ENCODE results near the gene EXOC6B.
A peak's percentile ranks its signal among the peaks of the same experiment; 100 is the strongest.

Gene EXOC6B

DNA sequence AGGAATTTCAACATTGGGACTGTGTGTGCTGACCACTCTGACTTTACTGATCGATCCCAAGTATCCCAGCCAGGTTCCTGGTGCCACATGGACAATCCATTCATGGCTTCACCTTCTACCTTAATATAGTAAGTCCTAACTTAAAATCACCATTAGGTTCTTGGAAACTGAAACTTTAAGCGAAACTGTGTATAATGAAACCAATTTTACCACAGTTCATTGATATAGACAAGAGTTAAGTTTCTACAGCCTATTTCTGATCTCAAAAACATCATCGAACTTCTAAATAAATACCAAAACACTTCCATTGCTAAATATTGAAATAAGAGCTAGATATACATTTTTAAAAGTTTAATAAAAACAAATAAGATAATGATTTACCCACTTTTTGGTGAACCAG, 4.4 kb upstream of the EXOC6B start:
- TF ChIP-seq, protein P1, sequence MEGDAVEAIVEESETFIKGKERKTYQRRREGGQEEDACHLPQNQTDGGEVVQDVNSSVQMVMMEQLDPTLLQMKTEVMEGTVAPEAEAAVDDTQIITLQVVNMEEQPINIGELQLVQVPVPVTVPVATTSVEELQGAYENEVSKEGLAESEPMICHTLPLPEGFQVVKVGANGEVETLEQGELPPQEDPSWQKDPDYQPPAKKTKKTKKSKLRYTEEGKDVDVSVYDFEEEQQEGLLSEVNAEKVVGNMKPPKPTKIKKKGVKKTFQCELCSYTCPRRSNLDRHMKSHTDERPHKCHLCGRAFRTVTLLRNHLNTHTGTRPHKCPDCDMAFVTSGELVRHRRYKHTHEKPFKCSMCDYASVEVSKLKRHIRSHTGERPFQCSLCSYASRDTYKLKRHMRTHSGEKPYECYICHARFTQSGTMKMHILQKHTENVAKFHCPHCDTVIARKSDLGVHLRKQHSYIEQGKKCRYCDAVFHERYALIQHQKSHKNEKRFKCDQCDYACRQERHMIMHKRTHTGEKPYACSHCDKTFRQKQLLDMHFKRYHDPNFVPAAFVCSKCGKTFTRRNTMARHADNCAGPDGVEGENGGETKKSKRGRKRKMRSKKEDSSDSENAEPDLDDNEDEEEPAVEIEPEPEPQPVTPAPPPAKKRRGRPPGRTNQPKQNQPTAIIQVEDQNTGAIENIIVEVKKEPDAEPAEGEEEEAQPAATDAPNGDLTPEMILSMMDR (conservative IDR thresholded peaks at IDR 0.05; ENCODE audit: low read length): no peak
- H3K4me3 ChIP-seq (ENCODE audit: low read length): no peak overlapping the region
- no peak for DNase-seq (ENCODE audit: low read depth)

DNA sequence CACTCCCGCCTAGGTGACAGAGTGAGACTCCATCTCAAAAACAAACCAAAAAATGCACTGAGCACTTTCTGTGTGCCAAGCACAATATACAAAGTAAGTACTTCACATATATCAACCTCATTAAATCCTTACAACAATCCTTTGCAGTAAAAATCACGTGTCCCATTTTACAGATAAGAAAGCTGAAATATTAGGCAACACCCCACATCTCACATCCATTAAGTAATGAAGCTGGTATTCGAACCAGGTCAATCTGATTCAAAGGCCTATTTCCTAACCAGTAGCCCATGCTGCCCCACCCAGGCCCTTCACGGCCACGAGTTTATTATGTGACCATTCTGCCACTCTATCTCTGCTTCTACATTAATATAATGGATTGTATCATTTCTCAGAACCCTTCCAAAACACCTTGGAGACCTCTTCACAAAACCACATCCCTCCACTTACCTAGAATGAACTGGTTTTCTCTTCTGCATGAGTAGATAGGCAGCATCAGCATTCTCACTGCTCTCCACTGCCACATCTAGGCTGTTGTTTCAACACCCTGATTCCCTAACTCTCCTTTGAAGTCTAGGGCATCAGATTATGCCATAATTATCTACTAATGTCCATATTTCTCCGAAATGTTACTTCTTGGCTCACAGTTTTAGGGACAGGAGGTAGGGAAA, 3.1 kb upstream of the EXOC6B start:
- no peak for DNase-seq (ENCODE audit: low read depth)
- TF ChIP-seq, protein P1 (conservative IDR thresholded peaks at IDR 0.05; ENCODE audit: low read length): no peak
- no peak overlapping the region for H3K4me3 ChIP-seq (ENCODE audit: low read length)

DNA sequence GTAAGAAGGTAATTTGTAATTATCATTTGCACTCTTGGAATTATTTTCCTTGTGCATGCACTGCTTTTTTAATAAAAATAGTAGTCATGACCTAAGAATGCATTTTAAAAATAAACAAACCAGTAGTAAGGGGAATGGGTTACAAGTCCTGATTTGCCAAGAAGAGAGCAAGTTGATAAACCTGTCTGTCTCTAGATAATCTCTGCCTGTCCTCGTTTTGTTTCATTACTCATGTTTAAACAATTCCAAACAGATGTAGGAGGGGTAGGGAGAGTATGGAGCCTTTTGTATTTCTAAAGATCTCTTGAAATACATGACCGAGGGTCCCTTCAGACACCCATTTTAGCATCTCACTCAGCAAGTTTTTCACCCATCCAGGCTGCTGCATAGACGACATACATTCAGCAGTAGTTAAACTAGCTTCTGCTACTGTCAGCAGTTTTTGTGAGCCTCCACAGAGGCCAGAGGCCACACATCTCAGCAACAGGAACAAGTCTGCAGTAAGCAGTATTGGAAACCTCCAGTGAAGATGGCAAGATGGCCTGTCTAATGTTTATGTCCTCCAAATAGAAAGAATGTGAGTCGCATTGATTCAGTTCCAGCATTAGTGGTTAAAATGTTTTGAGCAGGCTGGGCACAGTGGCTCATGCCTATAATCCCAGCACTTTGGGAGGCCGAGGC, 2.3 kb upstream of the EXOC6B start:
- DNase-seq (ENCODE audit: low read depth): peak; percentile 14
- TF ChIP-seq, protein P1 (conservative IDR thresholded peaks at IDR 0.05; ENCODE audit: low read length): no peak
- no peak overlapping the region for H3K4me3 ChIP-seq (ENCODE audit: low read length)

DNA sequence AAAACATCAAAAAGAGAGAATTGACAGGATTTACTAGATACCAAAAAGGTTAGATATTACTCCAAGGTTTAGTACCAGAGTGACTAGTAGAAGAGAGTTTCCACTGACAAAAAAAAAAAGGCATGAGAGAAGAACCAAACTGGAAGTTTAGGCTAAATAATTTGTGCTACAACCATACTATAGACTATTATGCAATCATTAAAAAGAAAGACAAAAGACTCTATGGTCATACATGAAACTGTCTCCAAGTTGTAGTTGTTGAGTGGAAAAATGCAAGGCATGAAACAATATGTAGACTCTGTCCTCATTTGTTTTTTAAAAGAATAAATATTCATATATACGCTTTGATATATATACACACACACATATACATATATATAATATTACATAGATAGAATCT, 1.7 kb upstream of the EXOC6B start:
- TF ChIP-seq, protein P1 (conservative IDR thresholded peaks at IDR 0.05; ENCODE audit: low read length): no peak
- no peak overlapping the region for H3K4me3 ChIP-seq (ENCODE audit: low read length)
- DNase-seq (ENCODE audit: low read depth): no peak

DNA sequence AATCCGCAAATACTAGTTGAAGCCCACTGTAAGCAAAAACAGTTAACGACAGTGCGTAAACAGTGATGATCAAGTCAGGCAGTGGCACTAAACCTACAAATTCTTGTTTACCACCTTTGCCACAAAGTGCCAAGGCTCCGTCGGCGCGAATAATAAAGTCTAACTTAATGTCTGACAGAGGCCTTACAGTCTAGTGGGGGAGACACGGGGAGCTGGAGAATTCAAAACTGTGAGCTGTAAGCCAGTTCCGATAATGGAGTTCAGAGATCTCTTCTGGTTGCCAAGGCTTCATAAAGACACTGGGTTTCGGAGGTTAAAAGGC, 284 bp upstream of the EXOC6B start:
- TF ChIP-seq, protein P1 (conservative IDR thresholded peaks at IDR 0.05; ENCODE audit: low read length): no peak
- no peak overlapping the region; the same call in 1 of the 2 replicates for H3K4me3 ChIP-seq (ENCODE audit: low read length)

DNA sequence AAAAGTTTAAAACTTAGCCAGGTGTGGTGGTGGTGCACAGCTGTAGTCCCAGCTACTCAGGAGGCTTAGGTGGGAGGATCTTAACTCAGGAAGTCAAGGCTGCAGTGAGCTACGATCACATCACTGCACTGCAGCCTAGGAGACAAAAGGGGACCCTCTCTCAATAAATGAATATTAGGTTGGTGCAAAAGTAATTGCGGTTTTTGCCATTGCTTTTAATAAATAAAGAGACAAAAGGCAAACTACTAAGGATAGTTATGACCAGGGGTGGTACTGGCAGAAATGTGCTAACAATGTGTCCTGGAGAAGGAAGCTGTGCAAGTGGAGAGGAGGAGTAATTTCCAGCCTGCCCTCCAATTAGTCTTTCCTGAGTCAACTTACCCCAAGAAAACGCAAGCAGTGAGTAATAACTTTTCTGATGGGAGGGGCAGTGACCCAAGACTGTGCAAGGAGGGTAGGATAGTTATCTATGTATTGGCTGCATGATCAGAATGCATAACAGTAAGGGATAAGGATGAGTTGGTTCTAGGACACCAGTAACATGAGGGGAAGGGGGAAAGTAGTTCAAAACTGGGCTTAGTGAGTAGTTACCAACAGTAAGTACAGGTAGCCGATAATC, 1.5 kb downstream of the EXOC6B start:
- H3K4me3 ChIP-seq (ENCODE audit: low read length): peak overlapping the region; percentile 85
- DNase-seq (ENCODE audit: low read depth): peak; percentile 66
- TF ChIP-seq, protein P1 (conservative IDR thresholded peaks at IDR 0.05; ENCODE audit: low read length): no peak

More for the DNA sequence above, 284 bp upstream of the EXOC6B start:
- DNase-seq (ENCODE audit: low read depth): no peak

DNA sequence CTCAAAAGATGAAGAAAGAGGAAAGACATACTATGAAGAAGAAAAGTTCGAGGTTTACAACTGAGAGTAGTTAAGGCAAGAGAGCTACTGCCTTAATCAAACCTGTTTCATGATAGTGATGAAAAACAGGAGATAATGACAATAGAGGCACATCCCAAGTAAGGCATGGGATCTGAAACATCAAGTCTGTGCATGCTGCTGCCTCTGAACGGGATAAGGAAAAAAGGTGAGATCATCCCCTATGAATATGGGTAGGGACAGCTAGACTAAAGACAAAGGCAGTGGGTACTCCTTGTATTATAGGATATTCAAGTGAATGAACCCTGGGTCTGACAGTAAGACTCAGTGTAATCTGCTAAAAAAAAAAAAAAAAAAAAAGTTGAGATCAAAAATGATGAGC, 3.0 kb downstream of the EXOC6B start:
- H3K4me3 ChIP-seq (ENCODE audit: low read length): no peak overlapping the region
- DNase-seq (ENCODE audit: low read depth): no peak
- TF ChIP-seq, protein P1 (conservative IDR thresholded peaks at IDR 0.05; ENCODE audit: low read length): no peak

Data from AG10803 (cell line).